GM19468 (cell line): ENCODE measurements around the gene B4GAT1.
"Not testable (repeated sequence)": the region's sequence is repeated elsewhere in the genome, so short reads cannot be mapped to it uniquely, and the experiment has no call there.

ENCODE experiments used
- ATAC-seq: cut with Tn5 transposase; IDR thresholded peaks from one replicate; pipeline ENCODE4 v1.9.1; 2021; ENCODE audit warnings: mild to moderate bottlenecking, moderate library complexity, moderate number of reproducible peaks; ENCODE audit not compliant: unreplicated experiment; ENCODE audit errors: extremely low read depth

B4GAT1 gene

GRCh38 chr11:66347425-66348276, at the start of gene B4GAT1:
Gene B4GAT1, minus strand, starts transcription at chr11:66347629. Its CDS starts 84 bp downstream, at chr11:66347545.
- ATAC-seq, result no peak

GRCh38 chr11:66393954-66394353, 46.5 kb upstream of the B4GAT1 start:
- no peak for ATAC-seq

- ATAC-seq, result no peak
Measured at GRCh38 chr11:66391322-66391721, 43.9 kb upstream of the B4GAT1 start.

- no peak for ATAC-seq
Measured at GRCh38 chr11:66388780-66389386, 41.5 kb upstream of the B4GAT1 start.

GRCh38 chr11:66386171-66387069, 39.0 kb upstream of the B4GAT1 start:
- no peak for ATAC-seq

GRCh38 chr11:66384316-66384715, 36.9 kb upstream of the B4GAT1 start:
- ATAC-seq, result not testable (repeated sequence)

- ATAC-seq, result not testable (repeated sequence)
Measured at GRCh38 chr11:66380264-66380663, 32.8 kb upstream of the B4GAT1 start.

GRCh38 chr11:66373690-66374287, 26.4 kb upstream of the B4GAT1 start:
- ATAC-seq, result not testable (repeated sequence)

GRCh38 chr11:66373265-66373664, 25.8 kb upstream of the B4GAT1 start:
- ATAC-seq, result no peak

- no peak for ATAC-seq
Measured at GRCh38 chr11:66371627-66372415, 24.4 kb upstream of the B4GAT1 start, which contains the start of gene SLC29A2. Gene SLC29A2, minus strand, starts transcription at chr11:66371760. Its CDS starts 169 bp downstream, at chr11:66371591.

- ATAC-seq, result no peak
Measured at GRCh38 chr11:66369073-66369894, 21.9 kb upstream of the B4GAT1 start.

GRCh38 chr11:66368484-66368883, 21.1 kb upstream of the B4GAT1 start:
- no peak for ATAC-seq

- no peak for ATAC-seq
Measured at GRCh38 chr11:66367561-66368312, 20.3 kb upstream of the B4GAT1 start.

- no peak for ATAC-seq
Measured at GRCh38 chr11:66366844-66367477, 19.5 kb upstream of the B4GAT1 start.

GRCh38 chr11:66365711-66366619, 18.5 kb upstream of the B4GAT1 start:
- no peak for ATAC-seq

- no peak for ATAC-seq
Measured at GRCh38 chr11:66365166-66365565, 17.7 kb upstream of the B4GAT1 start.
